H1 (cell line): ENCODE results near the gene ASPN.

ENCODE experiments used
- CTCF ChIP-seq, 3 experiments: IDR thresholded peaks; 1 replicate in 2 of 3; 2 replicates in 1 of 3; pipeline versions ENCODE4 v1.5.1 to v1.6.1; 2011; ENCODE audit warnings: low read length in 3 of 3, mild to moderate bottlenecking in 3 of 3, inconsistent platforms in 2 of 3, low read depth in 1 of 3, moderate library complexity in 1 of 3; ENCODE audit not compliant: insufficient read depth in 1 of 3; ENCODE audit errors: control extremely low read depth in 1 of 3
- EZH2 ChIP-seq: fragments of 200-600 bp; sonication (generic); IDR thresholded peaks from 2 replicates; pipeline ENCODE4 v1.7.1; 2012; ENCODE audit warnings: low read depth, mild to moderate bottlenecking, moderate library complexity, low read length, inconsistent platforms; ENCODE audit not compliant: severe bottlenecking
- TAF1 ChIP-seq: IDR thresholded peaks from 2 replicates; pipeline ENCODE4 v1.6.1; 2011; ENCODE audit warnings: mild to moderate bottlenecking, low read depth, low read length

- TF ChIP-seq EZH2: no peak
- TF ChIP-seq CTCF (IDR thresholded peaks at IDR 0.05; ENCODE audit: control extremely low read depth in 1 of 3, insufficient read depth in 1 of 3, low read depth in 1 of 3, low read length in 3 of 3): no peak
- TF ChIP-seq TAF1: no peak
Observed at GRCh38 chr9:92512622-92513021, 30.3 kb upstream of the ASPN start.
